ENCODE data around the gene C1orf232. TPM values are rescaled to one million over a fixed set of nuclear protein-coding genes. Genes with fewer than 3 reads are reported as not detected.

C1orf232 gene
- total and polyA plus RNA-seq, 9 of the 15 experiments (the other 6 are each of a cell fraction or from before 2014, with no cell fraction given), result not detected

DNA sequence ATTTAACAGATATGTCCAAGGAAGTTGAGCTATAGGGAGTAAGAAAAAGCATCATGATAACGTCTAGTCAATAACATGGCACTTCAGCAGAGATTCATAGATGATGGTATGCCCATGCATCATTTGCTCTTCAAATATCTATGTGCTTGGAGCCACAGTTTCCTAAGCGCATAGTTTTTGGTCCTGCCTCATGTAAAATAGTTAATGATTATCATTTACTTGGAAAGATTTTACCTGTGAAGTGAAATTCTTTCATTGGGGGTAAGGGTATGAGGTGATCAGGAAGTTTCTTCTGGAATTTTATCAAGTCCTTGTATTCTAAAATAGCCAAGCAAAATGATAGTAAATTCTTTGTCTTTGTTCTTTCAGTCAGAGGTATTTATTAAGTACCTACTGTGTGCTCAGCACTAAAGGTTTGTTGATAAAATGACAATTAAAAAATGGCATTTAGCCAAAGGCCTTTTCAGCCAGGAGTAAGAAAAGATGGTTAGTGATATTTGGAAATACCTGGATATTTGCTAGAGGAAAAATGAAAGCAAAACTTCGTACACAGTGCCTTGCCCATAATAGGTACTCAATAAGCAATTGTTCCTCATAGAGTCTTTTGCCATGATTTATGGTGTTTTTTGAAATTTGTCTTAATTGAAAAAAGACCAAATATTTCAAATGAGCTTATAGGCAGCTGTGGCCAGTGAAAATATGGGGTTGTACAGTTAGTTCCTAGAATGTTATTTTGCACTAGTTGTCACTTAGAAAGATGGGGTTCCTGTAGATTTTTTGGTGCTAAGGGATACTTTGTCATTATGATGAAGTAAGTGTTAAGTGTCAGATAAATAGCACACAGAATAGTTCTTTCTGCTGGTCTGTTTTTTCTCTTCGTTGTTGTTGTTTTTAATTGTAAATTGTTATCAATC is 44.1 kb downstream of the C1orf232 start (continued):
- TF ChIP-seq, protein P1, sequence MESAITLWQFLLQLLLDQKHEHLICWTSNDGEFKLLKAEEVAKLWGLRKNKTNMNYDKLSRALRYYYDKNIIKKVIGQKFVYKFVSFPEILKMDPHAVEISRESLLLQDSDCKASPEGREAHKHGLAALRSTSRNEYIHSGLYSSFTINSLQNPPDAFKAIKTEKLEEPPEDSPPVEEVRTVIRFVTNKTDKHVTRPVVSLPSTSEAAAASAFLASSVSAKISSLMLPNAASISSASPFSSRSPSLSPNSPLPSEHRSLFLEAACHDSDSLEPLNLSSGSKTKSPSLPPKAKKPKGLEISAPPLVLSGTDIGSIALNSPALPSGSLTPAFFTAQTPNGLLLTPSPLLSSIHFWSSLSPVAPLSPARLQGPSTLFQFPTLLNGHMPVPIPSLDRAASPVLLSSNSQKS (CRISPR knock-in tag; IDR thresholded peaks at IDR 0.05), result no peak
- TF ChIP-seq ZNF143 (CRISPR knock-in tag; IDR thresholded peaks at IDR 0.05), result no peak
- TF ChIP-seq PTBP1 (IDR thresholded peaks at IDR 0.05; ENCODE audit: low read depth, low read length), result no peak
- TF ChIP-seq SIX5 (IDR thresholded peaks at IDR 0.05; ENCODE audit: borderline replicate concordance in 1 of 2, insufficient read depth in 1 of 2, low read depth in 1 of 2, low read length in 2 of 2), result no peak
- TF ChIP-seq PHB2 (IDR thresholded peaks at IDR 0.05; ENCODE audit: low read depth), result no peak
- no peak for TF ChIP-seq RFX1 (IDR thresholded peaks at IDR 0.05)
- TF ChIP-seq ZNF41 (CRISPR knock-in tag; conservative IDR thresholded peaks at IDR 0.05), result peak; percentile 60; the same call in 1 of the 2 replicates
- no peak; the same call in 1 of the 2 replicates for TF ChIP-seq MYBL2 (IDR thresholded peaks at IDR 0.05; ENCODE audit: low read depth)
- TF ChIP-seq MYBL2 (CRISPR knock-in tag; IDR thresholded peaks at IDR 0.05; ENCODE audit: borderline replicate concordance), result no peak
- TF ChIP-seq RUNX1 (IDR thresholded peaks at IDR 0.05; ENCODE audit: low read depth), result no peak
- peak; percentile 49; the same call in 1 of the 2 replicates for TF ChIP-seq ZNF644 (tag; IDR thresholded peaks at IDR 0.05; ENCODE audit: low read depth)
- no peak for TF ChIP-seq POLR2A (conservative IDR thresholded peaks at IDR 0.05)
- TF ChIP-seq, protein P2, sequence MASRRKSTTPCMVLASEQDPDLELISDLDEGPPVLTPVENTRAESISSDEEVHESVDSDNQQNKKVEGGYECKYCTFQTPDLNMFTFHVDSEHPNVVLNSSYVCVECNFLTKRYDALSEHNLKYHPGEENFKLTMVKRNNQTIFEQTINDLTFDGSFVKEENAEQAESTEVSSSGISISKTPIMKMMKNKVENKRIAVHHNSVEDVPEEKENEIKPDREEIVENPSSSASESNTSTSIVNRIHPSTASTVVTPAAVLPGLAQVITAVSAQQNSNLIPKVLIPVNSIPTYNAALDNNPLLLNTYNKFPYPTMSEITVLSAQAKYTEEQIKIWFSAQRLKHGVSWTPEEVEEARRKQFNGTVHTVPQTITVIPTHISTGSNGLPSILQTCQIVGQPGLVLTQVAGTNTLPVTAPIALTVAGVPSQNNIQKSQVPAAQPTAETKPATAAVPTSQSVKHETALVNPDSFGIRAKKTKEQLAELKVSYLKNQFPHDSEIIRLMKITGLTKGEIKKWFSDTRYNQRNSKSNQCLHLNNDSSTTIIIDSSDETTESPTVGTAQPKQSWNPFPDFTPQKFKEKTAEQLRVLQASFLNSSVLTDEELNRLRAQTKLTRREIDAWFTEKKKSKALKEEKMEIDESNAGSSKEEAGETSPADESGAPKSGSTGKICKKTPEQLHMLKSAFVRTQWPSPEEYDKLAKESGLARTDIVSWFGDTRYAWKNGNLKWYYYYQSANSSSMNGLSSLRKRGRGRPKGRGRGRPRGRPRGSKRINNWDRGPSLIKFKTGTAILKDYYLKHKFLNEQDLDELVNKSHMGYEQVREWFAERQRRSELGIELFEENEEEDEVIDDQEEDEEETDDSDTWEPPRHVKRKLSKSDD (conservative IDR thresholded peaks at IDR 0.05; ENCODE audit: low read length), result no peak
- TF ChIP-seq, protein P3, sequence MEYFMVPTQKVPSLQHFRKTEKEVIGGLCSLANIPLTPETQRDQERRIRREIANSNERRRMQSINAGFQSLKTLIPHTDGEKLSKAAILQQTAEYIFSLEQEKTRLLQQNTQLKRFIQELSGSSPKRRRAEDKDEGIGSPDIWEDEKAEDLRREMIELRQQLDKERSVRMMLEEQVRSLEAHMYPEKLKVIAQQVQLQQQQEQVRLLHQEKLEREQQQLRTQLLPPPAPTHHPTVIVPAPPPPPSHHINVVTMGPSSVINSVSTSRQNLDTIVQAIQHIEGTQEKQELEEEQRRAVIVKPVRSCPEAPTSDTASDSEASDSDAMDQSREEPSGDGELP (CRISPR knock-in tag; IDR thresholded peaks at IDR 0.05; ENCODE audit: borderline replicate concordance), result no peak
- TF ChIP-seq, protein P4, sequence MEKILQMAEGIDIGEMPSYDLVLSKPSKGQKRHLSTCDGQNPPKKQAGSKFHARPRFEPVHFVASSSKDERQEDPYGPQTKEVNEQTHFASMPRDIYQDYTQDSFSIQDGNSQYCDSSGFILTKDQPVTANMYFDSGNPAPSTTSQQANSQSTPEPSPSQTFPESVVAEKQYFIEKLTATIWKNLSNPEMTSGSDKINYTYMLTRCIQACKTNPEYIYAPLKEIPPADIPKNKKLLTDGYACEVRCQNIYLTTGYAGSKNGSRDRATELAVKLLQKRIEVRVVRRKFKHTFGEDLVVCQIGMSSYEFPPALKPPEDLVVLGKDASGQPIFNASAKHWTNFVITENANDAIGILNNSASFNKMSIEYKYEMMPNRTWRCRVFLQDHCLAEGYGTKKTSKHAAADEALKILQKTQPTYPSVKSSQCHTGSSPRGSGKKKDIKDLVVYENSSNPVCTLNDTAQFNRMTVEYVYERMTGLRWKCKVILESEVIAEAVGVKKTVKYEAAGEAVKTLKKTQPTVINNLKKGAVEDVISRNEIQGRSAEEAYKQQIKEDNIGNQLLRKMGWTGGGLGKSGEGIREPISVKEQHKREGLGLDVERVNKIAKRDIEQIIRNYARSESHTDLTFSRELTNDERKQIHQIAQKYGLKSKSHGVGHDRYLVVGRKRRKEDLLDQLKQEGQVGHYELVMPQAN (IDR thresholded peaks at IDR 0.05; ENCODE audit: borderline replicate concordance), result no peak
- TF ChIP-seq L3MBTL2 (IDR thresholded peaks at IDR 0.05), result no peak
- peak; percentile 73 for TF ChIP-seq ZNF23 (CRISPR knock-in tag; IDR thresholded peaks at IDR 0.05)
- TF ChIP-seq EHMT2 (IDR thresholded peaks at IDR 0.05), result no peak
- no peak for TF ChIP-seq KDM4B (IDR thresholded peaks at IDR 0.05; ENCODE audit: borderline replicate concordance in 2 of 2, low read depth in 1 of 2)
- TF ChIP-seq CXXC5 (CRISPR knock-in tag; IDR thresholded peaks at IDR 0.05), result peak; percentile 43
- no peak for TF ChIP-seq ZNF316 (IDR thresholded peaks at IDR 0.05)
